Liver (tissue), 9 donors: Measurements from ENCODE around the gene TRHDE. TPM values are rescaled to one million over a fixed set of nuclear protein-coding genes. Genes with fewer than 3 reads are reported as not detected.

Experiments
- DNase-seq: peaks from one replicate; pipeline ENCODE4 v3.0.0-alpha.2; 2017; ENCODE audit warnings: low spot score
- H3K27ac ChIP-seq, 2 donors: one replicate each; pipeline ENCODE4 v1.7.0; 2013; ENCODE audit warnings: inconsistent platforms in 2 of 2, low read length in 2 of 2, control low read depth in 1 of 2, low read depth in 1 of 2, mild to moderate bottlenecking in 1 of 2
- H3K27me3 ChIP-seq, 4 donors: one replicate each; pipeline versions ENCODE4 v1.6.1 to v1.7.0; 2013; ENCODE audit warnings: low read length in 3 of 4, inconsistent platforms in 1 of 4, mild to moderate bottlenecking in 1 of 4, moderate library complexity in 1 of 4; ENCODE audit not compliant: control insufficient read depth in 4 of 4, insufficient read depth in 4 of 4
- H3K36me3 ChIP-seq, 4 donors: one replicate each; pipeline versions ENCODE4 v1.6.1 to v1.7.0; 2013; ENCODE audit warnings: low read length in 3 of 4, mild to moderate bottlenecking in 3 of 4, low read depth in 1 of 4, moderate library complexity in 1 of 4; ENCODE audit not compliant: control insufficient read depth in 4 of 4, insufficient read depth in 3 of 4
- H3K4me1 ChIP-seq, 4 donors: one replicate each; pipeline versions ENCODE4 v1.6.1 to v1.7.0; 2013; ENCODE audit warnings: low read length in 3 of 4, mild to moderate bottlenecking in 3 of 4, moderate library complexity in 1 of 4; ENCODE audit not compliant: control insufficient read depth in 4 of 4, insufficient read depth in 4 of 4
- H3K4me3 ChIP-seq, 3 donors: one replicate each; pipeline versions ENCODE4 v1.6.1 to v1.7.0; 2013; ENCODE audit warnings: low read length in 3 of 3, control low read depth in 1 of 3, low read depth in 1 of 3, mild to moderate bottlenecking in 1 of 3
- H3K9ac ChIP-seq, 2 donors: one replicate each; pipeline ENCODE4 v1.7.0; 2013; ENCODE audit warnings: low read length in 2 of 2, mild to moderate bottlenecking in 2 of 2, moderate library complexity in 2 of 2, control low read depth in 1 of 2, low read depth in 1 of 2
- H3K9me3 ChIP-seq, 4 donors: one replicate each; pipeline versions ENCODE4 v1.6.1 to v1.7.0; 2013; ENCODE audit warnings: low read length in 3 of 4; ENCODE audit not compliant: control insufficient read depth in 4 of 4
- ATF3 ChIP-seq: IDR thresholded peaks from 2 replicates; pipeline ENCODE4 v1.6.1; 2016; ENCODE audit warnings: antibody characterized with exemption
- CTCF ChIP-seq: fragments of 150-350 bp; IDR thresholded peaks from 2 replicates; pipeline ENCODE4 v1.5.1; 2017; ENCODE audit warnings: improper control_type of control experiment, low read depth, low read length; ENCODE audit not compliant: missing input control
- EGR1 ChIP-seq, 2 donors: IDR thresholded peaks; 2 replicates each; pipeline ENCODE4 v1.6.1; 2016 to 2018; ENCODE audit warnings: antibody characterized with exemption in 2 of 2, low read depth in 2 of 2
- FOXA1 ChIP-seq: IDR thresholded peaks from 2 replicates; pipeline ENCODE4 v1.6.1; 2016; ENCODE audit warnings: antibody characterized with exemption
- FOXA2 ChIP-seq: IDR thresholded peaks from 2 replicates; pipeline ENCODE4 v1.6.1; 2016; ENCODE audit warnings: antibody characterized with exemption
- HNF4A ChIP-seq, 2 donors: conservative IDR thresholded peaks; 2 replicates each; pipeline ENCODE4 v1.6.1; 2016; ENCODE audit warnings: antibody characterized with exemption in 2 of 2, mild to moderate bottlenecking in 2 of 2
- HNF4G ChIP-seq: IDR thresholded peaks from 2 replicates; pipeline ENCODE4 v1.6.1; 2016; ENCODE audit warnings: antibody characterized with exemption
- JUND ChIP-seq, 2 donors: IDR thresholded peaks; 2 replicates each; pipeline ENCODE4 v1.6.1; 2016; ENCODE audit warnings: antibody characterized with exemption in 2 of 2
- MAX ChIP-seq: IDR thresholded peaks from 2 replicates; pipeline ENCODE4 v1.6.1; 2016; ENCODE audit warnings: antibody characterized with exemption
- NR2F2 ChIP-seq: IDR thresholded peaks from 2 replicates; pipeline ENCODE4 v1.6.1; 2016; ENCODE audit warnings: antibody characterized with exemption
- RAD21 ChIP-seq, 2 donors: IDR thresholded peaks; 2 replicates each; pipeline ENCODE4 v1.6.1; 2016; ENCODE audit warnings: antibody characterized with exemption in 2 of 2, mild to moderate bottlenecking in 2 of 2
- RXRA ChIP-seq, 2 donors: IDR thresholded peaks; 2 replicates each; pipeline ENCODE4 v1.6.1; 2017 to 2018; ENCODE audit warnings: antibody characterized with exemption in 2 of 2, mild to moderate bottlenecking in 1 of 2
- SP1 ChIP-seq: IDR thresholded peaks from 2 replicates; pipeline ENCODE4 v1.6.1; 2018; ENCODE audit warnings: antibody characterized with exemption, mild to moderate bottlenecking
- TAF1 ChIP-seq: conservative IDR thresholded peaks from 2 replicates; pipeline ENCODE4 v1.6.1; 2016; ENCODE audit warnings: antibody characterized with exemption, mild to moderate bottlenecking
- YY1 ChIP-seq: IDR thresholded peaks from 2 replicates; pipeline ENCODE4 v1.6.1; 2016; ENCODE audit warnings: antibody characterized with exemption, mild to moderate bottlenecking
- ZBTB33 ChIP-seq: IDR thresholded peaks from 2 replicates; pipeline ENCODE4 v1.6.1; 2016; ENCODE audit warnings: antibody characterized with exemption
- whole genome bisulfite sequencing: extraction: QIAGEN DNeasy Blood & Tissue Kit; methylation state at CpG from one replicate; pipeline ENCODE4 v1.1.7; 2013; 5-methylcytosine and 5-hydroxymethylcytosine counted together
- polyA plus RNA-seq, 2 donors: library from polyadenylated mRNA; stranded (reverse) in 1 of 2; unstranded in 1 of 2; fragments of 200-250 nt in 1 of 2; fragments of >200 nt in 1 of 2; fragmentation: Nextera tagmentation in 1 of 2; extraction: Ambion mirVana in 1 of 2; gene quantifications; one replicate each; pipeline versions ENCODE4 v1.2.1 to v1.2.3, GENCODE V29; 2013 to 2015
- total RNA-seq, 2 donors: library from RNA; depleted of rRNA; stranded (reverse); fragments of >200 nt; gene quantifications; one replicate each; pipeline ENCODE4 v1.2.3, GENCODE V29; 2014
- donor health status: healthy.
- donor health status: healthy.
- donor health status: healthy.
- donor health status: healthy.
- donor health status: healthy.

TRHDE gene
- total and polyA plus RNA-seq, 4 donors = 0.05 to 0.17 (median 0.14) TPM; not detected in 1

GRCh38 chr12:72365151-72365550, 93.0 kb downstream of the TRHDE start:
- Histone ChIP-seq H3K27ac (no peak overlapping the region), H3K36me3 (no peaks in the 10 kb centered on the region), H3K4me1 (no peaks in the 10 kb centered on the region), H3K27me3 (no peaks in the 10 kb centered on the region), H3K9me3 (no peaks in the 10 kb centered on the region), H3K4me3 (no peak overlapping the region), H3K9ac (no peak overlapping the region)
- DNase-seq = no peak
- TF ChIP-seq ATF3 = no peak
- no peak for TF ChIP-seq FOXA2
- TF ChIP-seq FOXA1 = no peak
- TF ChIP-seq JUND (IDR thresholded peaks at IDR 0.05) = no peak
- TF ChIP-seq CTCF = no peak
- TF ChIP-seq HNF4G = no peak

- Histone ChIP-seq H3K27ac (no peak overlapping the region), H3K27me3 (no peaks in the 10 kb centered on the region), H3K4me1 (no peaks in the 10 kb centered on the region), H3K4me3 (no peak overlapping the region), H3K9ac (no peak overlapping the region), H3K9me3 (no peaks in the 10 kb centered on the region), H3K36me3 (no peaks in the 10 kb centered on the region)
- WGBS = 77% methylated on average over 3 of the region's 3 CpGs
- DNase-seq = no peak
- TF ChIP-seq RXRA (IDR thresholded peaks at IDR 0.05) (no peak), ZBTB33 (no peak), EGR1 (IDR thresholded peaks at IDR 0.05; ENCODE audit: low read depth in 2 of 2) (no peak), HNF4G (no peak), MAX (no peak), SP1 (no peak), HNF4A (conservative IDR thresholded peaks at IDR 0.05) (no peak)
These were observed 94.1 kb downstream of the TRHDE start for GRCh38 chr12:72366255-72366654.

GRCh38 chr12:72368298-72368697, 96.1 kb downstream of the TRHDE start:
- WGBS = 89% methylated on average over 1 of the region's 1 CpG
- no peak overlapping the region for H3K27ac ChIP-seq
- H3K36me3 ChIP-seq = no peaks in the 10 kb centered on the region
- H3K4me1 ChIP-seq = no peaks in the 10 kb centered on the region
- DNase-seq = no peak
- no peaks in the 10 kb centered on the region for H3K9me3 ChIP-seq
- no peak overlapping the region for H3K9ac ChIP-seq
- H3K4me3 ChIP-seq = no peak overlapping the region
- H3K27me3 ChIP-seq = no peaks in the 10 kb centered on the region
- TF ChIP-seq EGR1 (IDR thresholded peaks at IDR 0.05; ENCODE audit: low read depth in 2 of 2) (no peak), HNF4G (no peak), SP1 (no peak), YY1 (no peak), ATF3 (no peak), TAF1 (no peak), NR2F2 (no peak), RXRA (IDR thresholded peaks at IDR 0.05) (no peak), CTCF (no peak), JUND (IDR thresholded peaks at IDR 0.05) (no peak), RAD21 (IDR thresholded peaks at IDR 0.05) (no peak), FOXA1 (no peak), HNF4A (conservative IDR thresholded peaks at IDR 0.05) (no peak), FOXA2 (no peak), ZBTB33 (no peak)
